Left cardiac atrium (tissue), 4 donors: ENCODE measurements around the gene CHRNA4. TPM values are rescaled to one million over a fixed set of nuclear protein-coding genes. Genes with fewer than 3 reads are reported as not detected.
A peak's percentile ranks its signal among the peaks of the same experiment; 100 is the strongest.
"Not testable (repeated sequence)": the region's sequence is repeated elsewhere in the genome, so short reads cannot be mapped to it uniquely, and the experiment has no call there.

Experiments used
- ATAC-seq, 2 donors: fragments of 200-7000 bp; cut with Tn5 transposase; one replicate each; pipeline ENCODE4 v1.9.1; 2020; ENCODE audit warnings: mild to moderate bottlenecking in 2 of 2, moderate library complexity in 2 of 2
- DNase-seq: peaks from one replicate; pipeline ENCODE4 v3.0.0-alpha.2; 2020
- intact Hi-C, 2 donors: fragments of 100-400 bp; cut with DNase I; formaldehyde crosslinking; loops; one replicate each; pipeline versions ENCODE4 v1.14.1 to v1.15.1; 2022 to 2023
- total RNA-seq, 2 donors: library from RNA; stranded (reverse); fragmentation: NEBNext Ultra II Directional; extraction: Animal tissue kit (Norgen Biotek cat#: 25700); gene quantifications; one replicate each; pipeline ENCODE4 v1.2.1, GENCODE V29; 2021
- donor health status: DM: no; HTN: yes; CAD: no.
- donor health status: DM: no; HTN: yes; CAD: no; lungs with severe emphysema.
- donor health status: DM: yes; HTN: yes; CAD: no.
- donor health status: Dilated cardiomyopathy.

The CHRNA4 gene
- total RNA-seq, 2 donors from 2014 or later = 0.06 to 0.31 TPM

- intact Hi-C loops = no loop called here
- ATAC-seq = peak; percentile 79 to 82
- peak; percentile 75 for DNase-seq
Observed at GRCh38 chr20:63344616-63345327, 16.4 kb downstream of the CHRNA4 start.

GRCh38 chr20:63343460-63344445, 17.4 kb downstream of the CHRNA4 start:
- intact Hi-C loops = no loop called here
- DNase-seq (no peak), ATAC-seq (no peak)

- no peak for DNase-seq
- intact Hi-C loops = no loop called here
- ATAC-seq = no peak
Observed at GRCh38 chr20:63342561-63343459, 18.3 kb downstream of the CHRNA4 start.

- DNase-seq, intact Hi-C loops, ATAC-seq: not testable (repeated sequence)
Observed at GRCh38 chr20:63340158-63340688, 20.9 kb downstream of the CHRNA4 start.

GRCh38 chr20:63339154-63340094, 21.7 kb downstream of the CHRNA4 start:
- ATAC-seq, intact Hi-C loops, DNase-seq: not testable (repeated sequence)

GRCh38 chr20:63337786-63338420, 23.2 kb downstream of the CHRNA4 start:
- intact Hi-C loops = no loop called here
- no peak for ATAC-seq
- DNase-seq = no peak

GRCh38 chr20:63336232-63336752, 24.9 kb downstream of the CHRNA4 start:
- ATAC-seq = no peak
- DNase-seq = no peak
- intact Hi-C loops = no loop called here

- ATAC-seq (no peak), DNase-seq (no peak)
- intact Hi-C loops = no loop called here
Observed at GRCh38 chr20:63335711-63336110, 25.4 kb downstream of the CHRNA4 start.

GRCh38 chr20:63335060-63335459, 26.1 kb downstream of the CHRNA4 start:
- DNase-seq, intact Hi-C loops, ATAC-seq: not testable (repeated sequence)

GRCh38 chr20:63334356-63334755, 26.8 kb downstream of the CHRNA4 start:
- intact Hi-C loops = no loop called here
- DNase-seq (no peak), ATAC-seq (no peak)

- intact Hi-C loops = no loop called here
- DNase-seq = no peak
- no peak for ATAC-seq
Observed at GRCh38 chr20:63333241-63333836, 27.8 kb downstream of the CHRNA4 start.

GRCh38 chr20:63332488-63333240, 28.5 kb downstream of the CHRNA4 start:
- intact Hi-C loops = no loop called here
- ATAC-seq (no peak), DNase-seq (no peak)

- intact Hi-C loops = no loop called here
- ATAC-seq = no peak
- no peak for DNase-seq
Observed at GRCh38 chr20:63331741-63332400, 29.3 kb downstream of the CHRNA4 start.

- intact Hi-C loops = no loop called here
- ATAC-seq (no peak), DNase-seq (no peak)
Observed at GRCh38 chr20:63330940-63331339, 30.2 kb downstream of the CHRNA4 start.

GRCh38 chr20:63330084-63330760, 30.9 kb downstream of the CHRNA4 start:
- no peak for DNase-seq
- ATAC-seq = no peak
- intact Hi-C loops = no loop called here
